Colonic mucosa (tissue), 4 donors: ENCODE data around the gene CMIP. TPM values are rescaled to one million over a fixed set of nuclear protein-coding genes. Genes with fewer than 3 reads are reported as not detected.

Experiments
- DNase-seq: peaks from one replicate; pipeline ENCODE4 v3.0.0-alpha.2; 2020
- H3K27ac ChIP-seq: fragments of 200-600 bp; one replicate; pipeline ENCODE4 v1.8.0; 2021
- H3K27me3 ChIP-seq: fragments of 200-600 bp; one replicate; pipeline ENCODE4 v1.8.0; 2021
- H3K36me3 ChIP-seq: fragments of 200-600 bp; one replicate; pipeline ENCODE4 v1.8.0; 2021
- H3K4me1 ChIP-seq: fragments of 200-600 bp; one replicate; pipeline ENCODE4 v1.8.0; 2021; ENCODE audit warnings: mild to moderate bottlenecking
- H3K4me3 ChIP-seq: fragments of 200-600 bp; one replicate; pipeline ENCODE4 v1.8.0; 2021
- H3K9ac ChIP-seq, 2 donors: one replicate each; pipeline ENCODE4 v1.7.0; 2013; ENCODE audit warnings: control low read depth in 2 of 2, low read depth in 2 of 2, low read length in 2 of 2
- H3K9me3 ChIP-seq: fragments of 200-600 bp; one replicate; pipeline ENCODE4 v1.8.0; 2021
- intact Hi-C: fragments of 100-400 bp; cut with DNase I; formaldehyde crosslinking; loops from one replicate; pipeline ENCODE4 v1.14.1; 2022
- total RNA-seq, 2 donors: library from RNA; stranded (reverse); fragmentation: NEBNext Ultra II Directional in 1 of 2; extraction: Animal tissue kit (Norgen Biotek cat#: 25700) in 1 of 2; gene quantifications; one replicate each; pipeline ENCODE4 v1.2.1, GENCODE V29; 2021
- TF ChIP-seq, protein P1 (sequence below): fragments of 200-600 bp; IDR thresholded peaks from one replicate; pipeline ENCODE4 v1.8.0; 2022; ENCODE audit warnings: antibody characterized with exemption, mild to moderate bottlenecking
- donor health status: healthy.
- donor health status: DM: no; HTN: no; CAD: no.
- donor health status: DM: no; HTN: no; CAD: no.

The CMIP gene
- total RNA-seq, 2 donors from 2014 or later: 83.4 to 107 TPM

DNA sequence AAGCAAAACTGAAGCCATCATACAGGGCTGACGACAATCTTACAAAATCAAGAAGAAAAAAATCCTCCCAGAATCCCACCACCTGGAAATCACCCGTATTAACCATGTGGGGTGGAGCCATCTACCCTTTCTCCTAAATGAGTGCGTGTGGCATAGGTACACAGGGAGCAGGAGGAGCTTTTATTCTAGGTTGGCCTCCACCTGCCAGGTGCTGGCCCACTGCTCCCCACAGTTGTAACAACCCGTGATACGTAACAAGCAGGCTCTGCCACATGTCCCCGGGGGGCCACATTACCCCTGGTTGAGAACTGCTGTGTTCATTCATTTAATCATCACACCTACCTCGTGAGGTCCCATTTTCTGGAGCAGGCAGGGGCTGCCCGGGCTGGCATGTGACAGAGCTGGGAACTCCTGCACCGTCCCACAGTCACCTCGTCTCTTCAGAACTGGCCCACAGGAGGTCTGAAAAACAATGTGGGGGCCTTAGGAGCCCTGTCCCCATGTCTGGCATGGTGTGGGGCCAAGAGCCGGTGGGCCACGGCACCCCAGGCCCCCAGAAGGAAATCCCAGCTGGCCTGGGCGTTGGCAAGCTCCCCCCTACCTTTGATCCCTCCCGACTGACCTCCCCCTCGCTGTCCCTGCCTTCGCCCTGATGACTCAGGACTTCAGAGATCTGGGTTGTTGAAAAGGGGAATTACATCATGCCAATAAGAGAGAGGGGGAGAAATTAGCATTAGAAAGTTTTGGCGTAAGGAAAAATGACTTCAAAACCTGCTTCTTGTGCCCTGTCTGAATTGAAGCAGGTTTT is 12.9 kb downstream of the CMIP start:
- Histone ChIP-seq H3K4me1 (peaks cover 14% of the 10 kb centered on the region), H3K36me3 (no peaks in the 10 kb centered on the region), H3K27ac (peak overlapping the region; percentile 54), H3K27me3 (no peaks in the 10 kb centered on the region), H3K4me3 (no peak overlapping the region), H3K9ac (peak overlapping the region; percentile 13 to 46), H3K9me3 (no peaks in the 10 kb centered on the region)
- intact Hi-C loops: loop anchor here (10.0 kb wide), 1 partner anchor 97 kb away; no protein-coding TSS in a partner anchor
- TF ChIP-seq, protein P1, sequence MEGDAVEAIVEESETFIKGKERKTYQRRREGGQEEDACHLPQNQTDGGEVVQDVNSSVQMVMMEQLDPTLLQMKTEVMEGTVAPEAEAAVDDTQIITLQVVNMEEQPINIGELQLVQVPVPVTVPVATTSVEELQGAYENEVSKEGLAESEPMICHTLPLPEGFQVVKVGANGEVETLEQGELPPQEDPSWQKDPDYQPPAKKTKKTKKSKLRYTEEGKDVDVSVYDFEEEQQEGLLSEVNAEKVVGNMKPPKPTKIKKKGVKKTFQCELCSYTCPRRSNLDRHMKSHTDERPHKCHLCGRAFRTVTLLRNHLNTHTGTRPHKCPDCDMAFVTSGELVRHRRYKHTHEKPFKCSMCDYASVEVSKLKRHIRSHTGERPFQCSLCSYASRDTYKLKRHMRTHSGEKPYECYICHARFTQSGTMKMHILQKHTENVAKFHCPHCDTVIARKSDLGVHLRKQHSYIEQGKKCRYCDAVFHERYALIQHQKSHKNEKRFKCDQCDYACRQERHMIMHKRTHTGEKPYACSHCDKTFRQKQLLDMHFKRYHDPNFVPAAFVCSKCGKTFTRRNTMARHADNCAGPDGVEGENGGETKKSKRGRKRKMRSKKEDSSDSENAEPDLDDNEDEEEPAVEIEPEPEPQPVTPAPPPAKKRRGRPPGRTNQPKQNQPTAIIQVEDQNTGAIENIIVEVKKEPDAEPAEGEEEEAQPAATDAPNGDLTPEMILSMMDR: no peak
- DNase-seq: no peak

DNA sequence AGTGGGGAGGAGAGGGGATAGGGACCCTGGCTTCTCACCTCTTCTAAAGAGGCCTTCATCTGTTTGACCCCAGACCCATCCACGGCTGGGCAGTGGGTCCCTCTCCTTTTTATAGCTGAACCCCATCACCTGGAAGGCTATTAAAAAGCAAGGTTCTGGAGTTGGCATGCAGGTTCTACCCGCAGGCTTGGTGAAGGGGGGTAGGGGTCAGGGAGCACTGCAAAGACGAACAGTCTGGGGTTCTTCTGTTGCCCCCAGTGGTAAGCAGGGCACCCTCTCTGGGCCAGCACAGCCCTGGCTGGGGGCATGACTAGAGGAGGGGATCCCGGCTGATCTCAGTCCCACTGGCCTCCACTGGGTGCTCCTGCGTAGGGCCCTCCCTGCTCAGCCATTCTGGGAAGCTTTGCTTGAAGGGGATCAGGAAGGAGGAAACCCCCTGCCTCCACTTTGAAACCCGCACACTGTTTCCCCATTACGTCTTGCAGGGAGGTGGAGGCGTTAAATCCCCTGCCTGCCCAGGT is 13.6 kb downstream of the CMIP start:
- Histone ChIP-seq H3K36me3 (no peaks in the 10 kb centered on the region), H3K9ac (peak overlapping the region in 1 of 2 donors; percentile 46), H3K9me3 (no peaks in the 10 kb centered on the region), H3K4me3 (no peak overlapping the region), H3K4me1 (peaks cover 9% of the 10 kb centered on the region), H3K27me3 (no peaks in the 10 kb centered on the region), H3K27ac (peak overlapping the region; percentile 54)
- TF ChIP-seq, protein P1: no peak
- intact Hi-C loops: loop anchor here (10.0 kb wide), 1 partner anchor 97 kb away; no protein-coding TSS in a partner anchor
- no peak for DNase-seq

DNA sequence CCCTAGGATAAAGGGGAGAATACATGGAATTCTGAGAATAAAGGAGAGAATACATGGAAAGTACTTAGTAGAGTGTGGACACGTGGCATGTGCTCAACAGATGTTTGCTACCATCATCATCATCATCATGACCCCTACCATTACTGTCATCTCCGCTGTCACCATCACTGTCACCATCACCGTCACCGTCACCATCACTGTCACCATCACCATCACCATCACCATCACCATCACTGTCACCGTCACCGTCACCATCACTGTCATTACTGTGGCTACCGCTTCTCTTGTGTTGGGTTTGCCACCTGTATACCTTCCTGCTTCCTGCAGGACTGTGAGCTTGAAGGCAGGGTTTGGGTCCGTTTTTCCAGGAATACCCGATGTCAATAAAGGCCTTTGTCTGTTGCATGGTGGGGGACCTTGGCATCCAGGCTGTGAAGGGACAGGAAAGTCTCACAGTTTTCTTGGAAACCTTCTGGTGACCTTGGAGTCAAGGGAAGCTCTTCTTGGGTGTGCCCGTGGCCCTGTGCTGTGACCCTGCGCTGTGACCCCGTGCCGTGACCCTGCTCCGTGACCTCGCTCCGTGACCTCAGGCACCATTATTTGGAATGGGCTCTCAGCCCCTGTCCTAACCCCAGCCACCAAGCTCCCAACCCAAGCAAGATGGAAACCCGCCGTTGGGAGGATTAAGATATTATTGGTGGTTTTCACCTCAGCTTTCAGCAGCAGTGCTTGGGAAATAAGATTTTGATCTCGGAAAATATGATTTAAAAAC is 14.4 kb downstream of the CMIP start:
- no peak overlapping the region for H3K4me3 ChIP-seq
- no peak overlapping the region for H3K27ac ChIP-seq
- TF ChIP-seq, protein P1: no peak
- H3K36me3 ChIP-seq: no peaks in the 10 kb centered on the region
- intact Hi-C loops: loop anchor here (10.0 kb wide), 1 partner anchor 96 kb away; no protein-coding TSS in a partner anchor
- no peak overlapping the region for H3K9ac ChIP-seq
- no peak for DNase-seq
- H3K9me3 ChIP-seq: no peaks in the 10 kb centered on the region
- no peaks in the 10 kb centered on the region for H3K27me3 ChIP-seq
- peaks cover 6% of the 10 kb centered on the region for H3K4me1 ChIP-seq

DNA sequence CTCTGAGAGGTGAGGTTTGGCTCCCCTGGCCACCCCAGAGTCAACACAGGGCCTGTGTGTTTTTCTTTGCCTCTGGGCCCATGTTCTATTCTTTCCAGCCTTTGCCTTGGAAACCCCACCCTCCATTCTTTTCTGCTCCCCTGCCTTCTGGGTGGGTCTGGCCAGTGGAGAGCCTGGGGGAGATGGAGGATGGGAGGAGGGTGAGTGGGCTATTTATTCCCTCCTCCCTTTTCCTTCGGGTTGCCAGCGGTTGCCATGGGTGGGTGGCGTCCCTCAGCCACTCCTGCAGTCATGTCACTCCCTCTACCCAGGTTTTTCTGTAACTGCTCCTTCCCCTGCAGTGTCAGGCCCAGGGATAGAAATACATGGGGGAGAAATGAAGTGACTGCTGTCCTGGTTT is 15.5 kb downstream of the CMIP start:
- Histone ChIP-seq H3K36me3 (no peaks in the 10 kb centered on the region), H3K4me3 (no peak overlapping the region), H3K27me3 (no peaks in the 10 kb centered on the region), H3K4me1 (peaks cover 6% of the 10 kb centered on the region), H3K27ac (no peak overlapping the region), H3K9me3 (no peaks in the 10 kb centered on the region), H3K9ac (no peak overlapping the region)
- intact Hi-C loops: no loop called here
- TF ChIP-seq, protein P1: no peak
- no peak for DNase-seq

DNA sequence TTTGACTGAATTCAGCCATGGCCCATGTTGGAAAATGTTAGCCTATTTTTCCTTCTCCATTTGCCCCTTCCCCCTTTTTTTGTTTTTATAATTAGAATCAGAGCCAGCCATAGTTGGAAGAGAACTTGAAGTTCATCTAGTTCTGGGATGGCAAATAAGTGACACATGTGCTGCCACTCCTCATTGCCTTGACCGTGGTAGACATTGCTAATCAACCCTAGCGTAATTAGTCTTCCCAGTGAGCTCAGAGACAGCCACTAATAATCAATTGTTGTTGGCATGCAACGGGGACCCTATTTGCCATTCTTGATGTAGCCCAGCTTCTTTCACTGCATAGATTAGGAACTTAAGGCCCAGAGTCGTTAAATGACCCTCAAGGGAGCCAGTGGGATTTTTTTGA is 16.6 kb downstream of the CMIP start:
- H3K9me3 ChIP-seq: no peaks in the 10 kb centered on the region
- H3K4me1 ChIP-seq: peaks cover 6% of the 10 kb centered on the region
- no peak overlapping the region for H3K9ac ChIP-seq
- no peak for DNase-seq
- H3K27ac ChIP-seq: no peak overlapping the region
- intact Hi-C loops: no loop called here
- H3K36me3 ChIP-seq: no peaks in the 10 kb centered on the region
- TF ChIP-seq, protein P1: no peak
- no peaks in the 10 kb centered on the region for H3K27me3 ChIP-seq
- no peak overlapping the region for H3K4me3 ChIP-seq
